Epithelial cell of alveolus of lung (primary cell): ENCODE results near the gene ENTPD3. TPM values are rescaled to one million over a fixed set of nuclear protein-coding genes. Genes with fewer than 3 reads are reported as not detected.

ENCODE experiments used
- total RNA-seq: library from RNA; depleted of rRNA; stranded (reverse); fragments of >200 nt; gene quantifications from 2 replicates; pipeline ENCODE4 v1.2.1, GENCODE V29; 2015

Gene ENTPD3, protein sequence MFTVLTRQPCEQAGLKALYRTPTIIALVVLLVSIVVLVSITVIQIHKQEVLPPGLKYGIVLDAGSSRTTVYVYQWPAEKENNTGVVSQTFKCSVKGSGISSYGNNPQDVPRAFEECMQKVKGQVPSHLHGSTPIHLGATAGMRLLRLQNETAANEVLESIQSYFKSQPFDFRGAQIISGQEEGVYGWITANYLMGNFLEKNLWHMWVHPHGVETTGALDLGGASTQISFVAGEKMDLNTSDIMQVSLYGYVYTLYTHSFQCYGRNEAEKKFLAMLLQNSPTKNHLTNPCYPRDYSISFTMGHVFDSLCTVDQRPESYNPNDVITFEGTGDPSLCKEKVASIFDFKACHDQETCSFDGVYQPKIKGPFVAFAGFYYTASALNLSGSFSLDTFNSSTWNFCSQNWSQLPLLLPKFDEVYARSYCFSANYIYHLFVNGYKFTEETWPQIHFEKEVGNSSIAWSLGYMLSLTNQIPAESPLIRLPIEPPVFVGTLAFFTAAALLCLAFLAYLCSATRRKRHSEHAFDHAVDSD
- total RNA-seq = 1.2 TPM in 1 of 2 replicates, not detected in the other

GRCh38 chr3:40387001-40387894 is at the start of gene ENTPD3:
TSS of gene ENTPD3 (plus strand) at chr3:40387184. CDS start at chr3:40388058, 874 bp downstream.

DNA sequence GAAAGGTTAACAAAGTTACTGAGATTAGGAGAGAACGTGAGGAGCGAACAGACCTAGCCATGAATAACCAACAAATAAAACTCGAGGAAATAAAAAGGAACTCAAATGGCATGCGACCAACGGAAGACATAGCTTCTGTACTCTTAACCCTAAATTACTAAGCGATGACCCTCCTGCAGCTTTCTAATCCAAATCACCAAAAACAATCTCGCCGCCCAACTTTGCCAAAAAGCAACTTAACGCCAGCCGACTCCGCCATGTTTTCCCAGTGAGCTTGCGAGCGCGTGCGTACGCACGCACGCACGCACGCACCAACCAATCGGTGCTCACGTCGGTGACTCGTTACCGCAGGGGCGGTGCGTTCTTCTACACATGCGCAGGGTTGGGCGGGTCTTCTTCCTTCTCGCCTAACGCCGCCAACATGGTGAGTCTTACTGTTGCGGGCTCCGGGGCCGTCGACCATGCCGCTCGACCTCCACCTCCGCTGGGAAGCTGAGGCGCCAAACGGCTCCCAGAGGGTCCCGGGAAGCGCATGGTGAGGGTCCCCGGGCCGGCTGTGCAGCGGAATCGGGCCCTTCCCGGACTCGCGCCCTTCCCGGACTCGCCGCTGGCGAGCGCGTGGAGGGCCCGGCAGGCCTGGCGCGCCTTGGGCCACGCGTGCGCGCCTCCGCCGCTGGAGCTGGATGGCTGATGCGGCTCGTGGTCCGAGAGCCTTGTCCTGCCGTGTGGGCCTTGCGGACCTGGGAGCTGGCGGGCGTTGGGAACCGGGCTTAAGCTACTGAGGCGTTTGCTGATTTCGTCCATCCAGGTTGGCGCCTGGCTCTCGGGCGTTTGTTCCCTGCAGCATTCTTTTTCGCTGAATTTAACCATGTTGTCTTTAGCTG is 70.2 kb downstream of the ENTPD3 start, which contains the start of gene RPL14:
Gene RPL14 (plus strand): TSS at position 400 of the 884 bp plus-strand sequence. CDS start 133 bp downstream, at position 533.

DNA sequence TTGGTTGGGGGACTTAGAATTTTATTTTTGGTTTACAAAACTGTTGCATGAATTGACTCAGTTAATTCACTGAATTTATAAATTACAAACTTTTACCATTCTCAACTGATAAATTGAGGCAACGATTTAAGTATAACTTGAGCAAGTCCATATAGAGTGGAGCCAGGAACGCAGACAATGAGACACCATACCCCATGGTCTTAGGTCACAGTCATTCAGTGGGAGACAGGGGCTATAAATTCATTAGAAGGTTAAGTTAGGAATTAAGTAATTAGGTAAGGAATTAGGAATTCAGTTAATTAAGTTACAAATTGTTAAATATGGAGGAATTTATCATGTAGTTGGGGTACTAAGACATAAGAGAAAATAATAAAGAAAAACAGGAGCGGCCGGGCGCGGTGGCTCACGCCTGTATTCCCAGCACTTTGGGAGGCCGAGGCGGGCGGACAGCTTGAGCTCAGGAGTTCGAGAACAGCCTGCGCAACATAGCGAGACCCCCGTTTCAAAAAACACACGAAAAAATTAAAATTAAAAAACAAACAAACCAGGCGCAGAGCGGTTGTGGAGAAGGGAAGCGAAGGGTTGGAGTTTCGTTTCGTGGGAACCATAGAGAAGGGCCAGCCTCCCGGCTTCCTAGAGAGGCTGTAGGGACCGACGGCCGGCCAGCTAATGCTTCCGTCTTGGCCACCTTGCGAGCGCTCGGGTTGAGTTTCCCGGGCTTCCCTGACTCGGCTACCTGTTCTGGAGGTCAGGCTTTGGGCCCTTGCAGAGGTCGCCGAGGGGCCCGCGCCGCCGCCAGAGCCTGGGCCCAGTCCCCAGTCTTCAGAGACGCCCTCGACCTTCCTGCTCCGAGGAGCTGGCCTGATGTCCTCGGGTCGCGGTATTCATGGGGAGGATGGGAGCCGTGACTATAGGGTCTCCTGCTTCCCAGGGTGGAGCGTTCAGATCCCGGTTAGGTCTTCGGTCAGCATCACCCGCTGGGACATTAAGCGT is 89.8 kb downstream of the ENTPD3 start, which contains the start of gene ZNF619:
Gene ZNF619 (plus strand): TSS at position 645 of the 993 bp plus-strand sequence. CDS start 858 bp downstream, outside the sequence.

Other genes starting within 250 kb of the ENTPD3 start
- gene EIF1B, start 77.5 kb upstream of the ENTPD3 start, total RNA-seq = 20.0 and 23.3 TPM in 2 replicates
- gene RPL14, start 70.2 kb downstream of the ENTPD3 start, total RNA-seq = 422 and 828 TPM in 2 replicates
- 2.2 and 14.3 TPM in 2 replicates for gene ZNF619, start 89.9 kb downstream of the ENTPD3 start, total RNA-seq
- 0.39 and 2.6 TPM in 2 replicates for gene ZNF620, start 118.9 kb downstream of the ENTPD3 start, total RNA-seq
- 7.6 and 18.2 TPM in 2 replicates for gene ZNF621, start 137.8 kb downstream of the ENTPD3 start, total RNA-seq